Loucy (cell line): ENCODE results near the gene SPRYD3.

ENCODE experiments used
- H2AFZ ChIP-seq: fragments of 200-600 bp; sonication (generic); 2 replicates; pipeline ENCODE4 v1.6.0; 2016; ENCODE audit warnings: antibody characterized with exemption, mild to moderate bottlenecking, low read length, moderate library complexity
- H3F3A ChIP-seq: fragments of 200-600 bp; 2 replicates; pipeline ENCODE4 v1.6.0; 2016; ENCODE audit warnings: antibody characterized with exemption, low read depth, mild to moderate bottlenecking
- H3K27me3 ChIP-seq: fragments of 200-600 bp; sonication (generic); 2 replicates; pipeline ENCODE4 v1.6.1; 2014; ENCODE audit warnings: low read length, mild to moderate bottlenecking; ENCODE audit not compliant: insufficient read depth, poor library complexity, severe bottlenecking
- H3K36me3 ChIP-seq: fragments of 200-600 bp; sonication (generic); 2 replicates; pipeline ENCODE4 v1.6.1; 2016; ENCODE audit warnings: low read length; ENCODE audit not compliant: insufficient read depth
- H3K4me1 ChIP-seq: fragments of 200-600 bp; sonication (generic); 2 replicates; pipeline ENCODE4 v1.5.1; 2014; ENCODE audit warnings: low read length, mild to moderate bottlenecking; ENCODE audit not compliant: insufficient read depth, poor library complexity, severe bottlenecking
- H3K4me2 ChIP-seq: fragments of 200-600 bp; sonication (generic); 2 replicates; pipeline ENCODE4 v1.6.0; 2014; ENCODE audit warnings: antibody characterized with exemption, low read length, low read depth, mild to moderate bottlenecking; ENCODE audit not compliant: poor library complexity, severe bottlenecking
- H3K4me3 ChIP-seq: fragments of 200-600 bp; sonication (generic); 2 replicates; pipeline ENCODE4 v1.5.1; 2014; ENCODE audit warnings: low read length, mild to moderate bottlenecking, mixed read lengths; ENCODE audit not compliant: poor library complexity, severe bottlenecking
- H3K79me2 ChIP-seq: fragments of 200-600 bp; sonication (generic); 2 replicates; pipeline ENCODE4 v1.6.1; 2014; ENCODE audit warnings: low read length; ENCODE audit not compliant: insufficient read depth
- H3K9ac ChIP-seq: fragments of 200-600 bp; sonication (generic); 2 replicates; pipeline ENCODE4 v1.6.0; 2014; ENCODE audit warnings: mild to moderate bottlenecking, low read depth, low read length, moderate library complexity; ENCODE audit not compliant: poor library complexity, severe bottlenecking
- H3K9me2 ChIP-seq: fragments of 200-600 bp; sonication (generic); replicated peaks from 2 replicates; pipeline ENCODE4 v1.6.1; 2016; ENCODE audit warnings: low read depth, low read length, mixed read lengths
- H3K9me3 ChIP-seq: fragments of 200-600 bp; sonication (generic); 2 replicates; pipeline ENCODE4 v1.6.1; 2014; ENCODE audit warnings: mild to moderate bottlenecking, antibody characterized with exemption, low read length, low read depth; ENCODE audit not compliant: insufficient read depth
- H4K20me1 ChIP-seq: fragments of 200-600 bp; sonication (generic); 2 replicates; pipeline ENCODE4 v1.6.0; 2014; ENCODE audit warnings: antibody characterized with exemption, low read length, mild to moderate bottlenecking; ENCODE audit not compliant: insufficient read depth, poor library complexity, severe bottlenecking
- CTCF ChIP-seq: fragments of 200-600 bp; sonication (generic); conservative IDR thresholded peaks from 2 replicates; pipeline ENCODE4 v1.5.1; 2014; ENCODE audit warnings: mild to moderate bottlenecking, antibody characterized with exemption, low read length
- EZH2phosphoT487 ChIP-seq: fragments of 200-600 bp; IDR thresholded peaks from 2 replicates; pipeline ENCODE4 v1.6.1; 2018; ENCODE audit warnings: antibody characterized with exemption, mild to moderate bottlenecking, moderate library complexity, borderline replicate concordance

The SPRYD3 gene

GRCh38 chr12:53063708-53064612 lies 15.2 kb downstream of the SPRYD3 start:
- Histone ChIP-seq H3K4me2 (no peak overlapping the region), H3F3A (no peaks in the 10 kb centered on the region), H3K4me3 (no peak overlapping the region), H3K9ac (no peak overlapping the region), H3K27me3 (no peaks in the 10 kb centered on the region), H3K9me3 (no peaks in the 10 kb centered on the region), H2AFZ (no peak overlapping the region), H3K36me3 (peaks cover 7% of the 10 kb centered on the region; the same call in 1 of the 2 replicates), H3K79me2 (no peaks in the 10 kb centered on the region), H4K20me1 (no peaks in the 10 kb centered on the region), H3K4me1 (no peaks in the 10 kb centered on the region), H3K9me2 (no peaks in the 10 kb centered on the region)
- TF ChIP-seq EZH2phosphoT487 (no peak), CTCF (no peak)

- Histone ChIP-seq H3K4me2 (no peak overlapping the region), H3K27me3 (no peaks in the 10 kb centered on the region), H3K4me1 (no peaks in the 10 kb centered on the region), H3K9ac (no peak overlapping the region), H3F3A (no peaks in the 10 kb centered on the region), H3K36me3 (peaks cover 7% of the 10 kb centered on the region; the same call in 1 of the 2 replicates), H3K4me3 (no peak overlapping the region), H3K79me2 (no peaks in the 10 kb centered on the region), H3K9me2 (no peaks in the 10 kb centered on the region), H2AFZ (no peak overlapping the region), H3K9me3 (no peaks in the 10 kb centered on the region), H4K20me1 (no peaks in the 10 kb centered on the region)
- TF ChIP-seq EZH2phosphoT487 (no peak), CTCF (no peak)
Measured at GRCh38 chr12:53062977-53063707, 16.0 kb downstream of the SPRYD3 start.

- Histone ChIP-seq H3K4me3 (no peak overlapping the region), H3K27me3 (no peaks in the 10 kb centered on the region), H3K9ac (no peak overlapping the region), H3F3A (no peaks in the 10 kb centered on the region), H3K9me3 (no peaks in the 10 kb centered on the region), H3K4me2 (no peak overlapping the region), H4K20me1 (no peaks in the 10 kb centered on the region), H3K4me1 (no peaks in the 10 kb centered on the region), H3K79me2 (no peaks in the 10 kb centered on the region), H3K36me3 (peaks cover 7% of the 10 kb centered on the region; the same call in 1 of the 2 replicates), H2AFZ (no peak overlapping the region), H3K9me2 (no peaks in the 10 kb centered on the region)
- TF ChIP-seq CTCF (no peak; the same call in 1 of the 2 replicates), EZH2phosphoT487 (no peak)
Measured at GRCh38 chr12:53062011-53062961, 16.9 kb downstream of the SPRYD3 start.
